Measurements from ENCODE around the gene ATP5F1C.
"Not testable (repeated sequence)": the region's sequence is repeated elsewhere in the genome, so short reads cannot be mapped to it uniquely, and the experiment has no call there.

The ATP5F1C gene

GRCh38 chr10:7787857-7788638 is at the start of gene ATP5F1C, which contains the start of gene KIN:
ATP5F1C (plus strand) TSS chr10:7788177; CDS start chr10:7788208, 31 bp downstream.
KIN (minus strand) TSS chr10:7787993; CDS start chr10:7787933, 60 bp downstream.
- peak; percentile 93 for DNase-seq (ENCODE audit: low read depth, low spot score)

DNA sequence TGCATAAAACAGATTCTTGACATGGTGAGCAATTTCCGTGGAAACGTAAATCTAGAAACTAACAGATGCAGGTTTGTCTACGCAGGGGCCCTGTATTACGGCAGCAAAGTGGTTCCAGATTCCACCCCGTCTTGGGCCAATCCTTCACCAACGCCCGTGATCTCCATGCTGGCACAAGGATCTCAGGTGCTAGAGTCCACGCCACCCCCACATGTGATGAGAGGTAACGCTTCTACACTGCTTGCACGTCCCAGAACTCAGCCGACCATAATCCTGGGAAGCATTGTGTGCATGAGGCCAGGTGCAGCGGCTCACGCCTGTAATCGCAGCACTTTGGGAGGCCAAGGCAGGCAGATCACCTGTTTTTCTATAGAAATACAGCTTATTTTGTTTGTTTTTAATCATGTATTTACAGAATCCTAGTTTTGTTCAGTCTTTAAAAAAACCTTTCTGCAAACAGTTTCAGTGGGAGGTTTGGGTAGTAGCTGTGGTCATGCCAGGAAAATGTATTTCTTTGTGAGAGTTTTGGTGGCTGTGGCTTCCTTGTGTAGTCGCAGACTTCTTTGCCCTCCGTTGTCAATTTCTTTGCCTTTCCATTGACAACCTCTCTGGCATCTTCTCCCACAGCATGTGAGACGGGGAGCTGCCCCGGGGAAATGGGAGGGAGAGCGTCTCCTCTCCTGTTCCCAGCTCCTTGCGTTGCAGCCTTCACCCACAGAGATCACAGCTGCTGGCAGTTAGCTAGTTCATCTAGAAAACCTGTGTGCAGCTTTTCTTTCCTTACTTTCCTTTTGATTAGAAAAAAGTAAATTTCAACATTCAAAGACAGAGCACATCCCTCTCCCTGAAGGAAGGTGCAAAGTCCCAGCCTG is 49.2 kb upstream of the ATP5F1C start:
- DNase-seq (ENCODE audit: low read depth, low spot score): no peak

GRCh38 chr10:7744307-7744706 is 43.7 kb upstream of the ATP5F1C start:
- no peak for DNase-seq (ENCODE audit: low read depth, low spot score)

GRCh38 chr10:7748637-7749036 is 39.3 kb upstream of the ATP5F1C start:
- DNase-seq (ENCODE audit: low read depth, low spot score): not testable (repeated sequence)

DNA sequence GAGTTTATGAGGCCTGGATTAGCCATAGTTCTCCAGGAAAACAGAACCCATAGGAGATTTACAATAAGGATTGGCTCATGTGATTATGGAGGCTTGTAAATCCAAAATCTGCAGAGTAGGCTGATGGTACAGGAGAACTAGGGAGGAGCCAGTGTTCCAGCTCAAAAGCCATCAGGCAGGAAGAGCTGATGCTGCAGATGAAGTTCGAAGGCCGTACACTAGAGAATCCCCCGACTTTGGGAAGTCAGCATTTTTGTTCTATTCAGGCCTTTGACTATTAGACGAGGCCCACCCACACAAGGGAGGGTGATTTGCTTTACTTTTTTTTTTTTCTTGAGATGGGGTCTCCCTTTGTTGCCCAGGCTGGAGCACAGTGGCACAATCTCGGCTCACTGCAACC is 37.8 kb upstream of the ATP5F1C start:
- DNase-seq (ENCODE audit: low read depth, low spot score): no peak

- no peak for DNase-seq (ENCODE audit: low read depth, low spot score)
Measured at GRCh38 chr10:7752251-7752650, 35.7 kb upstream of the ATP5F1C start.

GRCh38 chr10:7755103-7755502 is 32.9 kb upstream of the ATP5F1C start:
- no peak for DNase-seq (ENCODE audit: low read depth, low spot score)

GRCh38 chr10:7756360-7756992 is 31.5 kb upstream of the ATP5F1C start:
- no peak for DNase-seq (ENCODE audit: low read depth, low spot score)

DNA sequence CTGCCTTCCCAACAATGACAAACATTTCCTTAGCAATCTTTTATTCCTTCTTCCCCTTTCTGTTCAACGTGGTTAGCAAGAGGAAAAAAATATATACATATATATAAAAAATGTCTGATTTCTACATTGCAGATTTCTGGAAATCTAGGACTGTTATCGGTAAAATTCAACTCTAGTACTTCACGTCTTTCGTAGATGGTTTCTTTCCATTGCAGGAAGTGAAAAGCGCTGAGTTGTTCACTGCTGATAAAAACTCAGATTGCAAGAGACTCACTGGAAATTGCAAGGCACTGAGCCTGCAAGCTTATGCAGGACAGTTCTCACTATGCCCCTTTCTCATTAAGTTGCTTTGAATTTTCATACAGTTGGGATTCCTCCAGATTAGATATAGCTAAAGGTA is 24.0 kb upstream of the ATP5F1C start:
- no peak for DNase-seq (ENCODE audit: low read depth, low spot score)

DNA sequence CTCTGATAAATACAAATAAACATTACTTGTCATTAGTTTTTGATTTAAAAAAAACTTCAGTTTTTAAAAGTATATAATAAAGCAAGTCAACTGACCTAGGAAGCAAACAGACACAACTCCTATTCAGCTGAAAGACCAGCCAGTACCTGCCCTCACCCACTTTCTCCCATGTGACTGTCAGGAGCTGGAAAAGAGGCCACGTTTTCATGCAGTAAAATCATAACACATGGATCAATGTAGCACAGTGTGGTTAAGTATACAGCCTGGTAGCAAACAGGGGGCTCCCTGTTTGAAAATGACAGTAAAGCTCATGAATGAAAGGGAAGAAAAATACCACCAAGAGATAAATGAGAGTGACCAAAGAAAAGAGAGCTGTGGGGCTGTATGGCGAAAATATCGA is 21.7 kb upstream of the ATP5F1C start:
- DNase-seq (ENCODE audit: low read depth, low spot score): no peak

DNA sequence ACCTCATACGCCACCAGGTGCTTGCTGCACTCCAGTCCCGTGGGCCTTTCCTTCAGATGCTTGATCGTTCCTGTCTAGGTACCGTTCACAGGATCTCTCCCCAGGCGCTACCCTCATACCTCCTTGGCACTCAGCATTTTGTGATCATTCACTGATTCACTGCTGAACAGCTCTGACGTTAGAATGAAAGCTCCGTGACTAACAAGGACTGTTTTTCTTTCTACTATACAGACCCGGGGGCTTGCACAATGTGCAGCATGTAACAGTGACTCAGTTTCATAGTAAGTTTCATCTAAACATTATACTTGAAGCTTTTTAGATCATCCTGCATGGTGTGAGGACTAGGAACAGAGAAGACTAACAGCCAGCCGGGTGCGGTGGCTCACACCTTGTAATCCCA is 20.8 kb upstream of the ATP5F1C start:
- DNase-seq (ENCODE audit: low read depth, low spot score): no peak

DNA sequence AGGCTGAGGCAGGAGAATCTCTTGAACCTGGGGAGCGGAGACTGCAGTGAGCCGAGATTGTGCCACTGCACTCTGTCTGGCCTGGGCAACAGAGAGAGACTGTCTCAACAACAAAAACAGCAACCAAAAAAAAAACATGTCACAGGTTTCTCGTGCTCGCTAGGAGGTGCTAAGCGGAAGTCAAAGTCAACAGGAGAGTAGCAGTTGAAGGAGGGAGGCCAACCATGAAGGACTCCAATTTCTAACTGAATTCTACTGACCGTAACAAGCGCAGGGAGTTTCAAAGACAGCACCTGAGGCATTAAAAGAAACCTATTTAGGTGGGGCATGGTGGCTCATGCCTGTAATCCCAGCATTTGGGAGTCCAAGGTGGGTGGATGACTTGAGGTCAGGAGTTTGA is 19.6 kb upstream of the ATP5F1C start:
- no peak for DNase-seq (ENCODE audit: low read depth, low spot score)

DNA sequence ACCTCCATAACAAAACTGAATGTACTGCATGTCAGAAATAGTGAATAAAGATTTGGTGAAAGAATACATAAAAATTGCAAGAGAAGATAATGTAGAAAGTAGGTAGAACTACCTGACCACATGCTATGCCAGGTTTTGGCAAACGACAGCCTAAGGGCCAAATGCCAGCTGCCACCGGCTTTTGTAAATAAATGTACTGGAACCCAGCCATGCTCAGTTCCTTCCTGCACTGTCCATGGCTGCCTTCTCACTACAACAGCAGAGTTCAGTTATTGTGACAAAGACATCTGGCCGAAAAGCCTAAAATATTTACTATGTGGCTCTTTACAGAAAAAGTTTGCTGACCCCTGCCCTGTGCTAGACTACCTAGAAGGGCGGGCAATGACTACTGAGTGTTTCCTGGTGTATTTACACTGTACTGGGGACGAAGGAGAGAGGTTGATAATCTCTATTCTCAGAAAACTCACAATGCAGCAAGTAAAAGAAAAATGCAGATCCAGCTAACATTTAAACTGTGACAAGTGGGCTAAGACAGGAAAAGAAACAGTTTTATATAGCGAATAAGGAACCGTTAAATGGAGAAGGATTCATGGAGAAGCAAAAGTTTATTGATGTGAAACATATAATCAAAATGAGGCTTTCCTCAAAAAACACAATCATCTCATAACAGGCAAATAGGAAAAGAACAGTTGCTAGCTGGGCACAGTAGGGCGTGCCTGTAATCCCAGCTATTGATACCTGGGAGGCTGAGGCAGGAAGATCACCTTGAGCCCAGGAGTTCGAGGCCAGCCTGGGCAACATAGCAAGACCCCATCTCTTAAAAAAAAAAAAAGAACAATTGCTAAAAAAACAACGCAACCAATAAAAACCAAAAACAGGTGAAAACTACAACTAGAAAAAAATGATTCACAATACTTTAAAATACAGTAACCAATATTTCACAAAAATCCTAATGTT is 13.9 kb upstream of the ATP5F1C start:
- no peak for DNase-seq (ENCODE audit: low read depth, low spot score)

- DNase-seq (ENCODE audit: low read depth, low spot score): no peak
Measured at GRCh38 chr10:7776777-7777176, 11.2 kb upstream of the ATP5F1C start.

DNA sequence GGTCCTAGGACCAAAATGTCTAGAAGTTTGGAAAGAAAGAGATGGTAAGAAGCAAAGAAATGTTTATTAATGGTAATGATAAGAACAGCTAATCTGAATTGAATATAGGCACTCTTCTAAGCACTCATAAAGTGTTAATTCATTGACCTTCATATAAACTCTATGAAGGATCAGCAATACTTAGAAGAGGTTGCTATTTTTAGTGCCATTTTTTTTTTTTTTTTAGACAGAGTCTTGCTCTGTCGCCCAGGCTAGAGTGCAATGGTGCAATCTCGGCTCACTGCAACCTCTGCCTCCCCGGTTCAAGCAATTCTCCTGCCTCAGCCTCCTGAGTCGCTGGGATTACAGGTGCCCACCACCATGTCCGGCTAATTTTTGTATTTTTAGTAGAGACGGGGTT is 5.8 kb upstream of the ATP5F1C start:
- DNase-seq (ENCODE audit: low read depth, low spot score): not testable (repeated sequence)

DNA sequence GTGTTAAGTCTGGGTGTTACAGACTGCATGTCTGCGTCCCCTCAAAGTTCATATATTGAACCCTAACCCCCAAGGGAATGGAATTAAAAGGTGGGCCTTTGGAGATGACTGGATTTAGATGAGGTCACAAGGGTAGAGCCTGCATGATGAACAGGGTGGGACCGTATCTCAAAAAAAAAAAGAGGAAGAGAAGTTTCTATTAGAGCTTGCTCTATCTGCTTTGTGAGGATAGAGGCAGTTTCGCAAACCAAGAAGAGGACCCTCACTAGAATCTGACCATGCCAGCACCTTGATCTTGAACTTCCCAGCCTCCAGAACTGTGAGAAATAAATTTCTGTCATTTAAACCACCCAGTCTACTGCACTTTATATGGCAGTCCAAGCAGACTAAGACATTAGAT is 1.5 kb upstream of the ATP5F1C start:
- DNase-seq (ENCODE audit: low read depth, low spot score): no peak

GRCh38 chr10:7787150-7787856 is 674 bp upstream of the ATP5F1C start:
- no peak for DNase-seq (ENCODE audit: low read depth, low spot score)

- DNase-seq (ENCODE audit: low read depth, low spot score): no peak
Measured at GRCh38 chr10:7788639-7789286, 786 bp downstream of the ATP5F1C start.

GRCh38 chr10:7789390-7789789 is 1.4 kb downstream of the ATP5F1C start:
- no peak for DNase-seq (ENCODE audit: low read depth, low spot score)

DNA sequence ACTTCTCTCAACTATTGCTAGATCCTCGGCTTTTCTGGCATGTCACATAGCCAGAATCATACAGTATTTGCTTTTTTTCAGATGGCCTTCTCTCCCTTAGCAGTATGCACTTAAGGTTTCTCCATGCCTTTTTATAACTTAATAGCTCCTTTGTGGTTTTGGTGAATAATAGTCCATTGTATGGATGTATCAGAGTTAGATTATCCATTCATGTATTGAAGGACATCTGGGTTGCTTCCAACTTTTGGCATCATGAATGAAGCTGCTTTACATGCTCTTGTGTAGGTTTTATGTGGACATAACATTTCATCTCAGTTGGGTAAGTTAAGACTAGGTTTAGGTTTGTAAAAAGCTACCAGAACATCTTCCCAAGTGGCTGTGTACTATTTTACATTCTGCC is 4.6 kb downstream of the ATP5F1C start:
- no peak for DNase-seq (ENCODE audit: low read depth, low spot score)

Data from smooth muscle cell of the brain vasculature (primary cell).